Uterus (tissue), 2 donors: ENCODE results near the gene DMAP1.

Experiments used
- POLR2A ChIP-seq, 2 donors: fragments of 450-650 bp; IDR thresholded peaks; one replicate each; pipeline ENCODE4 v1.6.1; 2016; ENCODE audit warnings: antibody characterized with exemption in 2 of 2, mild to moderate bottlenecking in 1 of 2, moderate library complexity in 1 of 2
- TF ChIP-seq, protein P1 (sequence below), 4 experiments: fragments of 200-600 bp in 2 of 4; fragments of 450-650 bp in 2 of 4; sonication (generic) in 2 of 4; IDR thresholded peaks; one replicate each; pipeline ENCODE4 v1.5.1; 2016 to 2019; ENCODE audit warnings: antibody characterized with exemption in 4 of 4, mild to moderate bottlenecking in 2 of 4, moderate library complexity in 1 of 4

DNA sequence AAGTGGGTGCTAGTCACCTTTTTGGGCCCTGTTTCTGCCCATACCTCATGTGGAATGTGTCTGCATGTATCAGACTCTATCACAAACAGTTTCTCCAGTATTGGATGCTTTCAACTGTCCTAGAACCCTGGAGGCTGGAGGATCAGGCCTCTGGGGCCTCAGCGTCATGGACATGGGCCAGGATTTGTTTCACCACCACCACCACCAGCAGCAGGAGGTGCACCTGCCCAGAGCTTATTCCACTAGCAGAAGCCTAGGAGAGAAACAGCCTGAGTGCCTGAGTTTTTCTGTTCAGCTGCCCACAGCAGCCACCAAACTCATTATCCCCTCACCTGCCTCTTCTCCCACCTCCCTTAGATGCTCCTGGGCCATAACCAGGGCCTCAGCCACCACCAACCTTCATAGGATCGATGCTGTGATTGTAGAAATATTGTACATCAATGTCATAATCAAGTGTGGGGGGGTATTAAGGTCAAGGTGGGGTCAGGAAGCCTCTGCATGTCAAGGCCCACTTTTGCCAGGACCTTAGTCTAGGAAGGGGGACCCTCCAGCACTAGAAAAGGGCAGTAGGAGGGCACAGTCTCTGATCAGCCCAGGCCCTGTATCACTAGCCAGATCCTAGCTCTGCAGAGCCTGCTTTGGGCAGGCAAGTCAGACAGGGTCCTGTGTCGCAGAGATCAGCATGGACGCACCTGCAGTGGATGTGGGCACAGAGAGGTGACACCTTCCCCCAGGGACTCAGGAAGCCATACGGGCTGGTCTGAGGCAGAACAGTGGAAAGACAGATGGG is 9.3 kb downstream of the DMAP1 start:
- no peak for TF ChIP-seq POLR2A (IDR thresholded peaks at IDR 0.05)
- TF ChIP-seq, protein P1, sequence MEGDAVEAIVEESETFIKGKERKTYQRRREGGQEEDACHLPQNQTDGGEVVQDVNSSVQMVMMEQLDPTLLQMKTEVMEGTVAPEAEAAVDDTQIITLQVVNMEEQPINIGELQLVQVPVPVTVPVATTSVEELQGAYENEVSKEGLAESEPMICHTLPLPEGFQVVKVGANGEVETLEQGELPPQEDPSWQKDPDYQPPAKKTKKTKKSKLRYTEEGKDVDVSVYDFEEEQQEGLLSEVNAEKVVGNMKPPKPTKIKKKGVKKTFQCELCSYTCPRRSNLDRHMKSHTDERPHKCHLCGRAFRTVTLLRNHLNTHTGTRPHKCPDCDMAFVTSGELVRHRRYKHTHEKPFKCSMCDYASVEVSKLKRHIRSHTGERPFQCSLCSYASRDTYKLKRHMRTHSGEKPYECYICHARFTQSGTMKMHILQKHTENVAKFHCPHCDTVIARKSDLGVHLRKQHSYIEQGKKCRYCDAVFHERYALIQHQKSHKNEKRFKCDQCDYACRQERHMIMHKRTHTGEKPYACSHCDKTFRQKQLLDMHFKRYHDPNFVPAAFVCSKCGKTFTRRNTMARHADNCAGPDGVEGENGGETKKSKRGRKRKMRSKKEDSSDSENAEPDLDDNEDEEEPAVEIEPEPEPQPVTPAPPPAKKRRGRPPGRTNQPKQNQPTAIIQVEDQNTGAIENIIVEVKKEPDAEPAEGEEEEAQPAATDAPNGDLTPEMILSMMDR (IDR thresholded peaks at IDR 0.05), result no peak
